ENCODE measurements around the gene QSOX2.

QSOX2 gene

GRCh38 chr9:136275655-136276429 is 30.2 kb upstream of the QSOX2 start:
- ChIA-PET CTCF (interaction anchor here (1.1 to 2.8 kb wide), 2 partner anchors 9 to 51 kb away, joined by 3 to 6 read pairs; no protein-coding TSS in a partner anchor), POLR2A (no interaction called here)
- Histone ChIP-seq H3K27ac (ENCODE audit: insufficient read depth in 1 of 2, low read depth in 1 of 2, low read length in 2 of 2, poor library complexity in 1 of 2, severe bottlenecking in 2 of 2) (no peak overlapping the region), H3K4me1 (ENCODE audit: control extremely low read depth in 1 of 4, control insufficient read depth in 4 of 4, insufficient read depth in 4 of 4, low read length in 3 of 4) (no peaks in the 10 kb centered on the region), H3K36me3 (ENCODE audit: control insufficient read depth in 4 of 4, insufficient read depth in 4 of 4, low read length in 3 of 4) (no peaks in the 10 kb centered on the region), H3K9me3 (ENCODE audit: control extremely low read depth in 1 of 5, control insufficient read depth in 4 of 5, insufficient read depth in 2 of 5, low read depth in 1 of 5, low read length in 4 of 5) (no peaks in the 10 kb centered on the region), H3K27me3 (replicated peaks in 2 of 5; ENCODE audit: control insufficient read depth in 4 of 5, insufficient read depth in 5 of 5, low read length in 4 of 5) (peaks cover 0 to 3% (median 0%) of the 10 kb centered on the region in 5 experiments), H3K4me3 (ENCODE audit: control insufficient read depth in 1 of 7, extremely low read depth in 1 of 7, insufficient read depth in 4 of 7, low read depth in 2 of 7, low read length in 6 of 7) (no peak overlapping the region)
- 85% methylated on average over 21 of the region's 21 CpGs for WGBS (ENCODE audit: insufficient coverage)
- no peak for DNase-seq

GRCh38 chr9:136274786-136275654 is 29.4 kb upstream of the QSOX2 start:
- Histone ChIP-seq H3K36me3 (ENCODE audit: control insufficient read depth in 4 of 4, insufficient read depth in 4 of 4, low read length in 3 of 4) (no peaks in the 10 kb centered on the region), H3K27ac (ENCODE audit: insufficient read depth in 1 of 2, low read depth in 1 of 2, low read length in 2 of 2, poor library complexity in 1 of 2, severe bottlenecking in 2 of 2) (no peak overlapping the region), H3K9me3 (ENCODE audit: control extremely low read depth in 1 of 5, control insufficient read depth in 4 of 5, insufficient read depth in 2 of 5, low read depth in 1 of 5, low read length in 4 of 5) (no peaks in the 10 kb centered on the region), H3K27me3 (replicated peaks in 2 of 5; ENCODE audit: control insufficient read depth in 4 of 5, insufficient read depth in 5 of 5, low read length in 4 of 5) (peaks cover 0 to 3% (median 0%) of the 10 kb centered on the region in 5 experiments), H3K4me3 (ENCODE audit: control insufficient read depth in 1 of 7, extremely low read depth in 1 of 7, insufficient read depth in 4 of 7, low read depth in 2 of 7, low read length in 6 of 7) (no peak overlapping the region), H3K4me1 (ENCODE audit: control extremely low read depth in 1 of 4, control insufficient read depth in 4 of 4, insufficient read depth in 4 of 4, low read length in 3 of 4) (no peaks in the 10 kb centered on the region)
- no peak for DNase-seq
- 92% methylated on average over 21 of the region's 28 CpGs for WGBS (ENCODE audit: insufficient coverage)
- ChIA-PET CTCF (interaction anchor here (1.1 to 2.8 kb wide), 3 partner anchors 9 to 50 kb away, joined by 3 to 6 read pairs (median 3); no protein-coding TSS in a partner anchor), POLR2A (no interaction called here)

- WGBS (ENCODE audit: insufficient coverage), result 98% methylated on average over 22 of the region's 28 CpGs
- DNase-seq, result no peak
- H3K4me3 ChIP-seq (ENCODE audit: control insufficient read depth in 1 of 7, extremely low read depth in 1 of 7, insufficient read depth in 4 of 7, low read depth in 2 of 7, low read length in 6 of 7), result no peak overlapping the region
- no peak overlapping the region for H3K27ac ChIP-seq (ENCODE audit: insufficient read depth in 1 of 2, low read depth in 1 of 2, low read length in 2 of 2, poor library complexity in 1 of 2, severe bottlenecking in 2 of 2)
- H3K4me1 ChIP-seq (ENCODE audit: control extremely low read depth in 1 of 4, control insufficient read depth in 4 of 4, insufficient read depth in 4 of 4, low read length in 3 of 4), result no peaks in the 10 kb centered on the region
- peaks cover 0 to under 1% (median 0%) of the 10 kb centered on the region in 5 experiments for H3K27me3 ChIP-seq (replicated peaks in 2 of 5; ENCODE audit: control insufficient read depth in 4 of 5, insufficient read depth in 5 of 5, low read length in 4 of 5)
- ChIA-PET CTCF (interaction anchor here (1.2 to 2.8 kb wide), 2 partner anchors 10 to 26 kb away, joined by 3 to 6 read pairs; no protein-coding TSS in a partner anchor), POLR2A (no interaction called here)
- H3K9me3 ChIP-seq (ENCODE audit: control extremely low read depth in 1 of 5, control insufficient read depth in 4 of 5, insufficient read depth in 2 of 5, low read depth in 1 of 5, low read length in 4 of 5), result no peaks in the 10 kb centered on the region
- no peaks in the 10 kb centered on the region for H3K36me3 ChIP-seq (ENCODE audit: control insufficient read depth in 4 of 4, insufficient read depth in 4 of 4, low read length in 3 of 4)
These were observed 28.5 kb upstream of the QSOX2 start for GRCh38 chr9:136273921-136274785.

GRCh38 chr9:136273244-136273865 is 27.7 kb upstream of the QSOX2 start:
- Histone ChIP-seq H3K27ac (ENCODE audit: insufficient read depth in 1 of 2, low read depth in 1 of 2, low read length in 2 of 2, poor library complexity in 1 of 2, severe bottlenecking in 2 of 2) (no peak overlapping the region), H3K4me3 (ENCODE audit: control insufficient read depth in 1 of 7, extremely low read depth in 1 of 7, insufficient read depth in 4 of 7, low read depth in 2 of 7, low read length in 6 of 7) (no peak overlapping the region), H3K9me3 (ENCODE audit: control extremely low read depth in 1 of 5, control insufficient read depth in 4 of 5, insufficient read depth in 2 of 5, low read depth in 1 of 5, low read length in 4 of 5) (no peaks in the 10 kb centered on the region), H3K36me3 (ENCODE audit: control insufficient read depth in 4 of 4, insufficient read depth in 4 of 4, low read length in 3 of 4) (no peaks in the 10 kb centered on the region), H3K27me3 (replicated peaks in 2 of 5; ENCODE audit: control insufficient read depth in 4 of 5, insufficient read depth in 5 of 5, low read length in 4 of 5) (no peaks in the 10 kb centered on the region), H3K4me1 (ENCODE audit: control extremely low read depth in 1 of 4, control insufficient read depth in 4 of 4, insufficient read depth in 4 of 4, low read length in 3 of 4) (no peaks in the 10 kb centered on the region)
- no peak for DNase-seq
- 97% methylated on average over 14 of the region's 14 CpGs for WGBS (ENCODE audit: insufficient coverage)
- ChIA-PET CTCF (no interaction called here), POLR2A (no interaction called here)

GRCh38 chr9:136270173-136270705 is 24.6 kb upstream of the QSOX2 start:
- Histone ChIP-seq H3K27me3 (replicated peaks in 2 of 5; ENCODE audit: control insufficient read depth in 4 of 5, insufficient read depth in 5 of 5, low read length in 4 of 5) (no peaks in the 10 kb centered on the region), H3K27ac (ENCODE audit: insufficient read depth in 1 of 2, low read depth in 1 of 2, low read length in 2 of 2, poor library complexity in 1 of 2, severe bottlenecking in 2 of 2) (no peak overlapping the region), H3K36me3 (ENCODE audit: control insufficient read depth in 4 of 4, insufficient read depth in 4 of 4, low read length in 3 of 4) (no peaks in the 10 kb centered on the region), H3K4me1 (ENCODE audit: control extremely low read depth in 1 of 4, control insufficient read depth in 4 of 4, insufficient read depth in 4 of 4, low read length in 3 of 4) (peaks cover 0 to 8% (median 7%) of the 10 kb centered on the region in 4 experiments), H3K9me3 (ENCODE audit: control extremely low read depth in 1 of 5, control insufficient read depth in 4 of 5, insufficient read depth in 2 of 5, low read depth in 1 of 5, low read length in 4 of 5) (no peaks in the 10 kb centered on the region), H3K4me3 (ENCODE audit: control insufficient read depth in 1 of 7, extremely low read depth in 1 of 7, insufficient read depth in 4 of 7, low read depth in 2 of 7, low read length in 6 of 7) (no peak overlapping the region)
- ChIA-PET CTCF (interaction anchor here (0.8 to 3.4 kb wide), 3 partner anchors 12 to 101 kb away, joined by 3 to 15 read pairs (median 3); no protein-coding TSS in a partner anchor), POLR2A (no interaction called here)
- 95% methylated on average over 11 of the region's 13 CpGs for WGBS (ENCODE audit: insufficient coverage)
- no peak for DNase-seq

DNA sequence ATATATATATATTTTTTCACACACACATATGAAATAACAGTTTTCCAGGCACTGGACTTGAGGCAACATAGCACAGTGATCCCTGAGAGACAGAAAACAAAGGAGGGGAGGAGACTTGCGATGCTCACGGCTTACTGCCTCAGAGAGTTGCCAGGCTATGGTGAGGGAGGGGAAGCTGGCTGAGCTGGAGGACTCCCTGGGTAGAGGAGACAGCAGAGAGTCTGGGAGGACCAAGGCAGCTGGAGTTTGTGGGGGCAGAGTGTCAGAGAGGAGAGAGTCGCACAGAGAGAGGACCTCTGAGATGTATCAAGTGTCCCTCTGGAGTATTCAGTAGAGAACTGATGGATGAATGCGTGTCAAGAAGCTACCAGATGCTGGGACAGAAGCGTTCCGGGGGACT is 23.1 kb upstream of the QSOX2 start:
- Histone ChIP-seq H3K9me3 (ENCODE audit: control extremely low read depth in 1 of 5, control insufficient read depth in 4 of 5, insufficient read depth in 2 of 5, low read depth in 1 of 5, low read length in 4 of 5) (no peaks in the 10 kb centered on the region), H3K27me3 (replicated peaks in 2 of 5; ENCODE audit: control insufficient read depth in 4 of 5, insufficient read depth in 5 of 5, low read length in 4 of 5) (no peaks in the 10 kb centered on the region), H3K4me1 (ENCODE audit: control extremely low read depth in 1 of 4, control insufficient read depth in 4 of 4, insufficient read depth in 4 of 4, low read length in 3 of 4) (peaks cover 0 to 9% (median 8%) of the 10 kb centered on the region in 4 experiments), H3K36me3 (ENCODE audit: control insufficient read depth in 4 of 4, insufficient read depth in 4 of 4, low read length in 3 of 4) (no peaks in the 10 kb centered on the region), H3K4me3 (ENCODE audit: control insufficient read depth in 1 of 7, extremely low read depth in 1 of 7, insufficient read depth in 4 of 7, low read depth in 2 of 7, low read length in 6 of 7) (no peak overlapping the region), H3K27ac (ENCODE audit: insufficient read depth in 1 of 2, low read depth in 1 of 2, low read length in 2 of 2, poor library complexity in 1 of 2, severe bottlenecking in 2 of 2) (no peak overlapping the region)
- 96% methylated on average over 6 of the region's 6 CpGs for WGBS (ENCODE audit: insufficient coverage)
- ChIA-PET POLR2A (no interaction called here), CTCF (interaction anchor here (1.0 to 4.0 kb wide), 7 partner anchors 9 to 99 kb away, joined by 3 to 21 read pairs (median 7); no protein-coding TSS in a partner anchor)
- no peak for DNase-seq
